CD4-positive, alpha-beta T cell treated with Interleukin-4 for 1 hour (primary cell): Measurements from ENCODE around the gene PPP2R2B.

Experiments used
- DNase-seq, 2 donors: peaks; one replicate each; pipeline ENCODE4 v3.0.0-alpha.2; 2020 to 2022

Gene PPP2R2B

DNA sequence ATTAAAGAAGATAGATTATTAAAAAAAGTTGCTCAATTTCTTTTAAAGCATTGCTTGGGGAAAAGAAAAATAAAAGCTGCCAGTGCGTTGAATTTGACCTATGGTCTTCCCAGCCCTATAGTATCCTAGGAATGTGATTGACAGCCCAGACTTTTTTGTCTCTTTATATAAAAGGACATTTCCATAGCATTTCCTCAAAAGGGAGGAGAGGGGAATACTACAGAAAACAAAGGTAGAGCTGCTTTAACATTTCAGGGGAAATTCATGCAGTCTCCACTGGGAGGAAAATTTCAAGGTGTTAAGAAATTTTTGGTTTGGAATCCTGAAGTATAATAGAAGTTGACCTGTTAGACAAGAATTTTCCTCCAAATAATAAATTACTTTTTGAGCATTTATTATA lies 344.7 kb downstream of the PPP2R2B start:
- no peak for DNase-seq

DNA sequence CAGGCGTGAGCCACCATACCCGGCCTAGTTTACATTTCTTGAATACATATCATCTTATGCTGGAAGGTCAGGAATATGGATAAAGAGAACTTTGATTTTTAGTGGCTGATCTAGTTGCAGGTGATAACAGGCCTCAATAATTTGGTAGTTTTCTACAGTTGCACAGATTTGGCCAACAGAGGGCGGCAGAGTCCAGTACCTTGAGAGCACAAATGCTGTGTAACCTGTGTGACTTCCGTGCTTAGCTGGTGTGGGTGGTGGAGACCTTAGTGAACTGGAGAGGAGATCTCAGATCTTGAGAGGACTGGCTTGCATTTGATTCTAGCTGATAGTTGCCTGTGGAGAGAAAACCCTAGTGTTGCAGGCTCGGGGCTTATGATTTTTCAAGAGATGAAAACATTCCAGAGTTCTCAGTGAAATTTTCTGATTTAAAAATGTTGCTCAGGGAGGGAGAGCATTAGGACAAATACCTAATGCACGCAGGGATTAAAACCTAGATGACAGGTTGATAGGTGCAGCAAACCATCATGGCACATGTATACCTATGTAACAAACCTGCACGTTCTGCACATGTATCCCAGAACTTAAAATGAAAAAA lies 345.2 kb downstream of the PPP2R2B start:
- peak; percentile 62 to 72 for DNase-seq
